Naive thymus-derived CD4-positive, alpha-beta T cell (primary cell): ENCODE measurements around the gene LAPTM4A. TPM values are rescaled to one million over a fixed set of nuclear protein-coding genes. Genes with fewer than 3 reads are reported as not detected.

Experiments
- ATAC-seq: fragments of 150-1000 bp; cut with Tn5 transposase; 2 replicates; pipeline ENCODE4 v1.10.0; 2021; ENCODE audit warnings: mild to moderate bottlenecking, moderate library complexity
- CTCF ChIA-PET: fragments of 350-600 bp; sonication (Branson Sonifier 250); formaldehyde crosslinking; loops from one replicate; lab custom pipeline; 2021; ENCODE audit warnings: antibody characterized with exemption; lab: Charles Lee
- POLR2A ChIA-PET: fragments of 350-600 bp; sonication (Branson Sonifier 250); formaldehyde crosslinking; loops from one replicate; lab custom pipeline; 2021; ENCODE audit warnings: antibody characterized with exemption, inconsistent platforms; lab: Charles Lee
- DNase-seq, 9 donors: peaks; one replicate each; pipeline versions ENCODE4 v3.0.0 to v3.0.0-alpha.2; 2020 to 2022; ENCODE audit warnings: mixed read lengths in 1 of 9
- H3K27ac ChIP-seq: one replicate; pipeline ENCODE4 v1.7.0; 2013; ENCODE audit warnings: mild to moderate bottlenecking, low read depth, low read length, moderate library complexity
- H3K27me3 ChIP-seq, 2 donors: one replicate each; pipeline ENCODE4 v1.7.0; 2013; ENCODE audit warnings: low read length in 2 of 2, mild to moderate bottlenecking in 2 of 2, moderate library complexity in 2 of 2; ENCODE audit not compliant: control insufficient read depth in 2 of 2, insufficient read depth in 2 of 2
- H3K36me3 ChIP-seq, 3 experiments: 1 replicate in 2 of 3; 2 replicates in 1 of 3; pipeline ENCODE4 v1.7.0; 2013; ENCODE audit warnings: low read length in 3 of 3, mild to moderate bottlenecking in 3 of 3, moderate library complexity in 1 of 3; ENCODE audit not compliant: insufficient read depth in 3 of 3, control insufficient read depth in 2 of 3
- H3K4me1 ChIP-seq, 2 donors: one replicate each; pipeline ENCODE4 v1.7.0; 2013; ENCODE audit warnings: low read length in 2 of 2, mild to moderate bottlenecking in 2 of 2, moderate library complexity in 1 of 2; ENCODE audit not compliant: control insufficient read depth in 2 of 2, insufficient read depth in 2 of 2
- H3K4me3 ChIP-seq: 2 replicates; pipeline ENCODE4 v1.7.0; 2013; ENCODE audit warnings: mild to moderate bottlenecking, low read length
- H3K9me3 ChIP-seq, 3 experiments: 1 replicate in 2 of 3; 2 replicates in 1 of 3; pipeline ENCODE4 v1.7.0; 2013; ENCODE audit warnings: low read length in 3 of 3; ENCODE audit not compliant: control insufficient read depth in 2 of 3
- H3K27ac Mint-ChIP-seq, 9 donors: one replicate each; pipeline ENCODE4 v1.8.0; 2020 to 2022; ENCODE audit warnings: mixed read lengths in 9 of 9, mild to moderate bottlenecking in 8 of 9, moderate library complexity in 5 of 9, inconsistent platforms in 2 of 9
- H3K27me3 Mint-ChIP-seq, 5 donors: one replicate each; pipeline ENCODE4 v1.8.0; 2021 to 2022; ENCODE audit warnings: mixed read lengths in 5 of 5, mild to moderate bottlenecking in 1 of 5
- H3K36me3 Mint-ChIP-seq, 5 donors: one replicate each; pipeline ENCODE4 v1.8.0; 2020 to 2022; ENCODE audit warnings: mixed read lengths in 5 of 5, mild to moderate bottlenecking in 3 of 5, inconsistent platforms in 1 of 5
- H3K4me1 Mint-ChIP-seq, 7 donors: one replicate each; pipeline ENCODE4 v1.8.0; 2020 to 2022; ENCODE audit warnings: mixed read lengths in 7 of 7, mild to moderate bottlenecking in 3 of 7, inconsistent platforms in 1 of 7
- H3K4me3 Mint-ChIP-seq, 10 donors: one replicate each; pipeline ENCODE4 v1.8.0; 2020 to 2022; ENCODE audit warnings: mild to moderate bottlenecking in 10 of 10, mixed read lengths in 10 of 10, moderate library complexity in 6 of 10, inconsistent platforms in 2 of 10
- H3K9me3 Mint-ChIP-seq, 11 donors: one replicate each; pipeline ENCODE4 v1.8.0; 2020 to 2022; ENCODE audit warnings: mixed read lengths in 11 of 11, mild to moderate bottlenecking in 4 of 11, inconsistent platforms in 1 of 11, moderate library complexity in 1 of 11
- intact Hi-C, 2 donors: fragments of 100-400 bp; cut with micrococcal nuclease; formaldehyde crosslinking; loops; one replicate each; pipeline ENCODE4 v1.15.1; 2023
- polyA plus RNA-seq, 2 donors: library from polyadenylated mRNA; unstranded; fragments of 300-500 nt; fragmentation: Illumina TruSeq; gene quantifications; one replicate each; pipeline ENCODE4 v1.2.3, GENCODE V29; 2021
- total RNA-seq, 6 experiments: library from RNA in 5 of 6; stranded (reverse) in 5 of 6; gene quantifications; 1 replicate in 5 of 6; 2 replicates in 1 of 6; pipeline ENCODE4 v1.2.3 and lab custom pipeline; 2021 to 2026

Gene LAPTM4A
- total and polyA plus RNA-seq, 7 experiments from 2014 or later, result 32.3 to 106 (median 49.8) TPM

GRCh38 chr2:20027705-20028434, 23.6 kb downstream of the LAPTM4A start:
- ChIA-PET CTCF (interaction anchor here (0.8 kb wide), 1 partner anchor 12 kb away, joined by 3 read pairs; no protein-coding TSS in a partner anchor), POLR2A (no interaction called here)
- Mint-ChIP-seq H3K27me3 (no peaks in the 10 kb centered on the region), H3K27ac (no peak overlapping the region), H3K4me3 (no peak overlapping the region), H3K36me3 (peaks cover 35 to 66% (median 57%) of the 10 kb centered on the region in 5 donors), H3K9me3 (peaks cover under 1 to 23% (median 3%) of the 10 kb centered on the region in 11 donors), H3K4me1 (no peaks in the 10 kb centered on the region)
- no peak for DNase-seq
- Histone ChIP-seq H3K4me1 (no peaks in the 10 kb centered on the region), H3K27me3 (no peaks in the 10 kb centered on the region), H3K9me3 (peaks cover 0 to 2% (median 0%) of the 10 kb centered on the region in 3 experiments), H3K36me3 (peaks cover 0 to 42% (median 5%) of the 10 kb centered on the region in 3 experiments), H3K27ac (no peak overlapping the region), H3K4me3 (no peak overlapping the region)
- intact Hi-C loops, result no loop called here
- ATAC-seq, result no peak

- POLR2A ChIA-PET, result no interaction called here
- Mint-ChIP-seq H3K4me1 (no peaks in the 10 kb centered on the region), H3K9me3 (peaks cover 2 to 29% (median 7%) of the 10 kb centered on the region in 11 donors), H3K27me3 (no peaks in the 10 kb centered on the region), H3K36me3 (peaks cover 32 to 64% (median 54%) of the 10 kb centered on the region in 5 donors), H3K4me3 (no peak overlapping the region), H3K27ac (no peak overlapping the region)
- Histone ChIP-seq H3K4me1 (no peaks in the 10 kb centered on the region), H3K9me3 (peaks cover 0 to 6% (median 0%) of the 10 kb centered on the region in 3 experiments), H3K27me3 (no peaks in the 10 kb centered on the region), H3K27ac (no peak overlapping the region), H3K4me3 (no peak overlapping the region), H3K36me3 (peaks cover 0 to 36% (median 0%) of the 10 kb centered on the region in 3 experiments)
- DNase-seq (no peak), ATAC-seq (no peak)
- intact Hi-C loops, result no loop called here
- CTCF ChIA-PET, result no interaction called here
Observed at GRCh38 chr2:20027260-20027677, 24.2 kb downstream of the LAPTM4A start.

GRCh38 chr2:20025065-20025786, 26.2 kb downstream of the LAPTM4A start:
- Mint-ChIP-seq H3K27ac (no peak overlapping the region), H3K4me3 (no peak overlapping the region), H3K36me3 (peaks cover 26 to 60% (median 43%) of the 10 kb centered on the region in 5 donors), H3K9me3 (peaks cover 14 to 47% (median 22%) of the 10 kb centered on the region in 11 donors), H3K4me1 (no peaks in the 10 kb centered on the region), H3K27me3 (no peaks in the 10 kb centered on the region)
- DNase-seq (no peak), ATAC-seq (no peak)
- ChIA-PET CTCF (interaction anchor here (0.9 kb wide), 1 partner anchor 10 kb away, joined by 5 read pairs; no protein-coding TSS in a partner anchor), POLR2A (no interaction called here)
- no peak overlapping the region for H3K4me3 ChIP-seq
- H3K27ac ChIP-seq, result no peak overlapping the region
- H3K36me3 ChIP-seq, result peaks cover 0 to 19% (median 0%) of the 10 kb centered on the region in 3 experiments
- intact Hi-C loops, result no loop called here
- no peaks in the 10 kb centered on the region for H3K27me3 ChIP-seq
- peaks cover 0 to 6% (median 0%) of the 10 kb centered on the region in 3 experiments for H3K9me3 ChIP-seq
- no peaks in the 10 kb centered on the region for H3K4me1 ChIP-seq

- Histone ChIP-seq H3K4me3 (no peak overlapping the region), H3K4me1 (no peaks in the 10 kb centered on the region), H3K36me3 (peaks cover 0 to 11% (median 0%) of the 10 kb centered on the region in 3 experiments), H3K9me3 (peaks cover 0 to 6% (median 0%) of the 10 kb centered on the region in 3 experiments), H3K27me3 (no peaks in the 10 kb centered on the region), H3K27ac (no peak overlapping the region)
- Mint-ChIP-seq H3K4me1 (no peaks in the 10 kb centered on the region), H3K36me3 (peaks cover 13 to 48% (median 28%) of the 10 kb centered on the region in 5 donors), H3K4me3 (no peak overlapping the region), H3K9me3 (peaks cover 10 to 45% (median 25%) of the 10 kb centered on the region in 11 donors), H3K27me3 (peaks cover 0 to 4% (median 0%) of the 10 kb centered on the region in 5 donors), H3K27ac (no peak overlapping the region)
- DNase-seq, result no peak
- intact Hi-C loops, result no loop called here
- ChIA-PET CTCF (interaction anchor here (1.0 kb wide), 1 partner anchor 8 kb away, joined by 3 read pairs; no protein-coding TSS in a partner anchor), POLR2A (no interaction called here)
- ATAC-seq, result no peak
Observed at GRCh38 chr2:20023688-20024087, 27.7 kb downstream of the LAPTM4A start.

- Histone ChIP-seq H3K4me3 (no peak overlapping the region), H3K9me3 (peaks cover 0 to 6% (median 0%) of the 10 kb centered on the region in 3 experiments), H3K36me3 (no peaks in the 10 kb centered on the region), H3K27me3 (no peaks in the 10 kb centered on the region), H3K27ac (no peak overlapping the region), H3K4me1 (no peaks in the 10 kb centered on the region)
- CTCF ChIA-PET, result no interaction called here
- peaks cover 0 to 4% (median 0%) of the 10 kb centered on the region in 5 donors for H3K27me3 Mint-ChIP-seq
- H3K27ac Mint-ChIP-seq, result no peak overlapping the region
- no peaks in the 10 kb centered on the region for H3K4me1 Mint-ChIP-seq
- DNase-seq, result no peak
- no peak overlapping the region for H3K4me3 Mint-ChIP-seq
- POLR2A ChIA-PET, result no interaction called here
- intact Hi-C loops, result no loop called here
- H3K9me3 Mint-ChIP-seq, result peaks cover 10 to 40% (median 25%) of the 10 kb centered on the region in 11 donors
- ATAC-seq, result no peak
- peaks cover 7 to 33% (median 13%) of the 10 kb centered on the region in 5 donors for H3K36me3 Mint-ChIP-seq
Observed at GRCh38 chr2:20021405-20022009, 29.9 kb downstream of the LAPTM4A start.

- CTCF ChIA-PET, result no interaction called here
- POLR2A ChIA-PET, result no interaction called here
- no peaks in the 10 kb centered on the region for H3K4me1 Mint-ChIP-seq
- H3K27ac ChIP-seq, result no peak overlapping the region
- H3K27me3 Mint-ChIP-seq, result peaks cover under 1 to 13% (median 2%) of the 10 kb centered on the region in 5 donors
- H3K4me1 ChIP-seq, result no peaks in the 10 kb centered on the region
- peaks cover 10 to 42% (median 25%) of the 10 kb centered on the region in 11 donors for H3K9me3 Mint-ChIP-seq
- H3K9me3 ChIP-seq, result peaks cover 0 to 6% (median 0%) of the 10 kb centered on the region in 3 experiments
- no peak overlapping the region for H3K4me3 Mint-ChIP-seq
- H3K4me3 ChIP-seq, result no peak overlapping the region
- intact Hi-C loops, result no loop called here
- H3K36me3 Mint-ChIP-seq, result peaks cover 5 to 33% (median 13%) of the 10 kb centered on the region in 5 donors
- H3K27ac Mint-ChIP-seq, result no peak overlapping the region
- H3K36me3 ChIP-seq, result no peaks in the 10 kb centered on the region
- no peaks in the 10 kb centered on the region for H3K27me3 ChIP-seq
- DNase-seq, result no peak
- ATAC-seq, result no peak
Observed at GRCh38 chr2:20019747-20020146, 31.7 kb downstream of the LAPTM4A start.
